SK-N-SH (cell line): ENCODE data around the gene SPEF1.

Experiments used
- CTCF ChIP-seq: fragments of 200-600 bp; sonication (generic); IDR thresholded peaks from 2 replicates; pipeline ENCODE4 v1.6.1; 2017; ENCODE audit warnings: antibody characterized with exemption, mild to moderate bottlenecking, moderate library complexity
- MXI1 ChIP-seq: IDR thresholded peaks from 2 replicates; pipeline ENCODE4 v1.6.1; 2012; ENCODE audit warnings: mild to moderate bottlenecking, low read depth, low read length, improper control_type of control experiment
- NFIC ChIP-seq: IDR thresholded peaks from 2 replicates; pipeline ENCODE4 v1.4.0; 2012; ENCODE audit warnings: borderline replicate concordance
- RCOR1 ChIP-seq: fragments of 150-350 bp; IDR thresholded peaks from 2 replicates; pipeline ENCODE4 v1.6.1; 2017; ENCODE audit warnings: antibody characterized with exemption, low read length
- YY1 ChIP-seq: IDR thresholded peaks from 2 replicates; pipeline ENCODE4 v1.4.0; 2012; ENCODE audit warnings: low read depth, mild to moderate bottlenecking
- TF ChIP-seq, protein P1 (sequence below): IDR thresholded peaks from 2 replicates; pipeline ENCODE4; 2012

DNA sequence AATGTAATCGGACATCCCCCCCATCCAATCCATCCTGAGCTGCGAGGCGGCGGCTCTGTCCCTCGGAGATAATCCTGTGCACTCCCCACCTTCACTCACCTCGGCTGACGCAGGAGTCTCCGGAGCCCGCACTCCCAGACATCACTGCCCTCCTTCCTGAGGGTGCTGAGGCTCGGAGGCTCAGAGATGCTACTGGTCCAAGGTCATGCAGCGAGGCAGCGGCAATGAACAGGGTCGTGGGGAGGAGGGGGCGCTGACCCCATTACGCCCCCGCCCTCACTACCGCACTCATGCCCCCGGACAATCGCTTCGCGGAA lies 14.2 kb downstream of the SPEF1 start:
- no peak for TF ChIP-seq MXI1
- no peak for TF ChIP-seq NFIC
- TF ChIP-seq RCOR1 = no peak
- TF ChIP-seq YY1 = no peak
- TF ChIP-seq CTCF = no peak
- TF ChIP-seq, protein P1, sequence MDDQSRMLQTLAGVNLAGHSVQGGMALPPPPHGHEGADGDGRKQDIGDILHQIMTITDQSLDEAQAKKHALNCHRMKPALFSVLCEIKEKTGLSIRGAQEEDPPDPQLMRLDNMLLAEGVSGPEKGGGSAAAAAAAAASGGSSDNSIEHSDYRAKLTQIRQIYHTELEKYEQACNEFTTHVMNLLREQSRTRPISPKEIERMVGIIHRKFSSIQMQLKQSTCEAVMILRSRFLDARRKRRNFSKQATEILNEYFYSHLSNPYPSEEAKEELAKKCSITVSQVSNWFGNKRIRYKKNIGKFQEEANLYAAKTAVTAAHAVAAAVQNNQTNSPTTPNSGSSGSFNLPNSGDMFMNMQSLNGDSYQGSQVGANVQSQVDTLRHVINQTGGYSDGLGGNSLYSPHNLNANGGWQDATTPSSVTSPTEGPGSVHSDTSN = no peak
